ENCODE measurements around the gene EFNB2.

EFNB2 gene

GRCh38 chr13:106526738-106527444 lies 8.6 kb downstream of the EFNB2 start:
- no peak for DNase-seq

- DNase-seq = no peak
Measured at GRCh38 chr13:106525865-106526264, 9.6 kb downstream of the EFNB2 start.

GRCh38 chr13:106524108-106524507 lies 11.4 kb downstream of the EFNB2 start:
- DNase-seq = no peak

GRCh38 chr13:106523576-106523975 lies 11.9 kb downstream of the EFNB2 start:
- peak in 3 of 56 donors; percentile 14 to 44 (median 39) for DNase-seq

- DNase-seq = no peak
Measured at GRCh38 chr13:106522898-106523525, 12.4 kb downstream of the EFNB2 start.

- no peak for DNase-seq
Measured at GRCh38 chr13:106522112-106522705, 13.3 kb downstream of the EFNB2 start.

GRCh38 chr13:106521095-106521799 lies 14.2 kb downstream of the EFNB2 start:
- DNase-seq = no peak

GRCh38 chr13:106520251-106521054 lies 15.0 kb downstream of the EFNB2 start:
- DNase-seq = peak in 4 of 56 donors; percentile 16 to 37 (median 34)

- no peak for DNase-seq
Measured at GRCh38 chr13:106518512-106518911, 16.9 kb downstream of the EFNB2 start.

GRCh38 chr13:106517109-106517847 lies 18.2 kb downstream of the EFNB2 start:
- no peak for DNase-seq

GRCh38 chr13:106515635-106516254 lies 19.7 kb downstream of the EFNB2 start:
- no peak for DNase-seq

GRCh38 chr13:106514928-106515634 lies 20.4 kb downstream of the EFNB2 start:
- DNase-seq = no peak

- no peak for DNase-seq
Measured at GRCh38 chr13:106513025-106513983, 22.2 kb downstream of the EFNB2 start.

- DNase-seq = peak in 16 of 56 donors; percentile 15 to 64 (median 30)
Measured at GRCh38 chr13:106507560-106508274, 27.7 kb downstream of the EFNB2 start.

GRCh38 chr13:106506286-106506685 lies 29.2 kb downstream of the EFNB2 start:
- no peak for DNase-seq

GRCh38 chr13:106505732-106506131 lies 29.7 kb downstream of the EFNB2 start:
- no peak for DNase-seq

GRCh38 chr13:106505295-106505694 lies 30.2 kb downstream of the EFNB2 start:
- no peak for DNase-seq
